Measurements from ENCODE around the gene NOG. TPM values are rescaled to one million over a fixed set of nuclear protein-coding genes. Genes with fewer than 3 reads are reported as not detected.

Gene NOG
- total and polyA plus RNA-seq, 10 of the 15 experiments (the other 5 are each of a cell fraction or from before 2014, with no cell fraction given), result 0.10 TPM; not detected in 9

GRCh38 chr17:56633681-56634080 lies 40.2 kb downstream of the NOG start:
- in situ Hi-C loops (cut with MboI) (no loop called here), intact Hi-C loops (cut with micrococcal nuclease; ENCODE audit: unreplicated experiment) (no loop called here)
- no TSS peak for BruUV-seq (replicated peaks)
- ChIA-PET CTCF (interaction anchor here (1.0 kb wide), 1 partner anchor 82 kb away, joined by 3 read pairs; no protein-coding TSS in a partner anchor), POLR2A (no interaction called here), SMC1A (ENCODE audit: uncharacterized antibody, unreplicated experiment) (interaction anchor here (1.4 kb wide), 1 partner anchor 82 kb away, joined by 4 read pairs; no protein-coding TSS in a partner anchor), RAD21 (ENCODE audit: unreplicated experiment) (no interaction called here)
- no peak for ATAC-seq
- Histone ChIP-seq H3K9ac (ENCODE audit: control insufficient read depth, insufficient read depth, low read length) (no peak overlapping the region), H3K27me3 (replicated peaks in 1 of 2; ENCODE audit: control insufficient read depth in 2 of 2, insufficient read depth in 2 of 2, low read length in 1 of 2) (peaks cover 2 to 3% of the 10 kb centered on the region in 2 experiments; a peak in 3 of 4 replicates), H3K4me2 (ENCODE audit: control insufficient read depth, insufficient read depth) (no peak overlapping the region), H3K9me3 (replicated peaks; ENCODE audit: control insufficient read depth, insufficient read depth, low read length) (no peaks in the 10 kb centered on the region), H3K36me3 (ENCODE audit: control insufficient read depth in 2 of 2, insufficient read depth in 2 of 2, low read length in 1 of 2) (no peaks in the 10 kb centered on the region), H2AFZ (ENCODE audit: control insufficient read depth, low read depth, low read length) (no peak overlapping the region), H4K20me1 (ENCODE audit: control insufficient read depth, insufficient read depth) (no peaks in the 10 kb centered on the region), H3K4me3 (no peak overlapping the region), H3K4me1 (ENCODE audit: control insufficient read depth, insufficient read depth, low read length) (no peaks in the 10 kb centered on the region), H3K27ac (ENCODE audit: control insufficient read depth, insufficient read depth) (no peak overlapping the region), H3K79me2 (ENCODE audit: control insufficient read depth, insufficient read depth, low read length) (no peaks in the 10 kb centered on the region)
- FAIRE-seq, result no peak
- TF ChIP-seq HSF1 (IDR thresholded peaks at IDR 0.05; ENCODE audit: low read depth, low read length), result no peak
- TF ChIP-seq IKZF2 (IDR thresholded peaks at IDR 0.05), result no peak
- no peak for TF ChIP-seq ZBTB4 (CRISPR knock-in tag; IDR thresholded peaks at IDR 0.05)
- no peak for TF ChIP-seq HDAC2 (IDR thresholded peaks at IDR 0.05)
- 13% methylated on average over 4 of the region's 4 CpGs for WGBS (ENCODE audit: insufficient coverage, insufficient replicate concordance, low lambda C conversion rate, missing lambda C conversion rate)
- no peak for DNase-seq (ENCODE audit: low read depth, low spot score)
